ENCODE results near the gene PRR23A.

The PRR23A gene

GRCh38 chr3:138972941-138973340, 33.1 kb downstream of the PRR23A start:
- DNase-seq (ENCODE audit: low read depth): no peak

GRCh38 chr3:138971766-138972320, 34.2 kb downstream of the PRR23A start:
- no peak for DNase-seq (ENCODE audit: low read depth)

- DNase-seq (ENCODE audit: low read depth): no peak
These were observed 41.1 kb downstream of the PRR23A start for GRCh38 chr3:138964923-138965322.

GRCh38 chr3:138964264-138964663, 41.8 kb downstream of the PRR23A start:
- DNase-seq (ENCODE audit: low read depth): no peak

- no peak for DNase-seq (ENCODE audit: low read depth)
These were observed 43.1 kb downstream of the PRR23A start for GRCh38 chr3:138962854-138963560.

- DNase-seq (ENCODE audit: low read depth): no peak
These were observed 45.6 kb downstream of the PRR23A start for GRCh38 chr3:138960417-138960852.

Measured in activated T-cell treated with anti-CD3 and anti-CD28 coated beads for 24 hours (primary cell).